Breast epithelium (tissue), 4 donors: ENCODE measurements around the gene RNF123. TPM values are rescaled to one million over a fixed set of nuclear protein-coding genes. Genes with fewer than 3 reads are reported as not detected.

Source experiments
- DNase-seq, 2 donors: peaks; one replicate each; pipeline ENCODE4 v3.0.0-alpha.2; 2019; ENCODE audit warnings: low spot score in 2 of 2
- H3K27ac ChIP-seq, 2 donors: fragments of 200-600 bp; sonication (generic) in 1 of 2; one replicate each; pipeline ENCODE4 v1.5.1; 2016 to 2019; ENCODE audit warnings: mild to moderate bottlenecking in 1 of 2
- H3K27me3 ChIP-seq, 2 donors: fragments of 200-600 bp; sonication (generic) in 1 of 2; one replicate each; pipeline versions ENCODE4 v1.5.1 to v1.6.0; 2017 to 2019; ENCODE audit warnings: control low read depth in 1 of 2, mild to moderate bottlenecking in 1 of 2
- H3K36me3 ChIP-seq: fragments of 200-600 bp; one replicate; pipeline ENCODE4 v1.5.1; 2019
- H3K4me1 ChIP-seq, 2 donors: fragments of 200-600 bp; sonication (generic); one replicate each; pipeline ENCODE4 v1.5.1; 2016 to 2019; ENCODE audit warnings: control low read depth in 1 of 2
- H3K4me3 ChIP-seq, 3 donors: fragments of 200-600 bp; sonication (generic); 1 replicate in 2 of 3; 2 replicates in 1 of 3; pipeline ENCODE4 v1.5.1; 2016 to 2019; ENCODE audit warnings: mild to moderate bottlenecking in 3 of 3, moderate library complexity in 2 of 3
- H3K9me3 ChIP-seq, 2 donors: fragments of 200-600 bp; sonication (generic) in 1 of 2; one replicate each; pipeline ENCODE4 v1.5.1; 2016 to 2019; ENCODE audit warnings: control low read depth in 1 of 2
- CTCF ChIP-seq, 3 donors: fragments of 450-650 bp; IDR thresholded peaks; one replicate each; pipeline ENCODE4 v1.5.1; 2016 to 2017; ENCODE audit warnings: antibody characterized with exemption in 3 of 3, mild to moderate bottlenecking in 3 of 3, moderate library complexity in 3 of 3
- POLR2A ChIP-seq: fragments of 450-650 bp; IDR thresholded peaks from one replicate; pipeline ENCODE4 v1.6.1; 2016; ENCODE audit warnings: antibody characterized with exemption, mild to moderate bottlenecking, moderate library complexity
- POLR2AphosphoS5 ChIP-seq, 3 donors: sonication (generic); formaldehyde crosslinking; IDR thresholded peaks; one replicate each; pipeline ENCODE4 v1.6.1; 2017; ENCODE audit warnings: antibody characterized with exemption in 3 of 3
- intact Hi-C: fragments of 100-400 bp; cut with DNase I; formaldehyde crosslinking; loops from one replicate; pipeline ENCODE4 v1.15.1; 2023; ENCODE audit warnings: low total_unique reads
- total RNA-seq, 3 donors: library from RNA; depleted of rRNA; stranded (reverse); fragments of >200 nt; gene quantifications; one replicate each; pipeline ENCODE4 v1.1.0, GENCODE V29; 2016

The RNF123 gene
- total RNA-seq, 3 donors from 2014 or later, result 22.1 to 29.8 (median 26.2) TPM

- no peaks in the 10 kb centered on the region for H3K36me3 ChIP-seq
- peak within 1 kb of the TSS; percentile 53 to 70 (median 57) for H3K4me3 ChIP-seq
- peak; percentile 93 to 96 for DNase-seq
- H3K27me3 ChIP-seq, result no peaks in the 10 kb centered on the region
- peaks cover 10 to 11% of the 10 kb centered on the region in 2 donors for H3K4me1 ChIP-seq
- TF ChIP-seq POLR2A, result peak; percentile 13
- peak; percentile 42 to 81 (median 61) for TF ChIP-seq CTCF (IDR thresholded peaks at IDR 0.05)
- TF ChIP-seq POLR2AphosphoS5 (IDR thresholded peaks at IDR 0.05), result peak in 2 of 3 donors; percentile 40 to 57
- H3K27ac ChIP-seq, result peak within 1 kb of the TSS; percentile 41 to 52
- H3K9me3 ChIP-seq, result no peaks in the 10 kb centered on the region
- intact Hi-C loops, result no loop called here
Observed at GRCh38 chr3:49719214-49719884, 30.0 kb downstream of the RNF123 start, which contains the start of gene AMIGO3. TSS of gene AMIGO3 (minus strand) at chr3:49719684. CDS start at chr3:49719465, 219 bp downstream.

- no peak overlapping the region for H3K4me3 ChIP-seq
- H3K27me3 ChIP-seq, result no peaks in the 10 kb centered on the region
- intact Hi-C loops, result no loop called here
- TF ChIP-seq POLR2AphosphoS5 (IDR thresholded peaks at IDR 0.05), result no peak
- TF ChIP-seq POLR2A, result no peak
- no peak for TF ChIP-seq CTCF (IDR thresholded peaks at IDR 0.05)
- no peak overlapping the region for H3K27ac ChIP-seq
- no peaks in the 10 kb centered on the region for H3K36me3 ChIP-seq
- peaks cover 10 to 14% of the 10 kb centered on the region in 2 donors for H3K4me1 ChIP-seq
- DNase-seq, result peak in 1 of 2 donors; percentile 33
- H3K9me3 ChIP-seq, result no peaks in the 10 kb centered on the region
Observed at GRCh38 chr3:49720855-49721595, 31.7 kb downstream of the RNF123 start.

DNA sequence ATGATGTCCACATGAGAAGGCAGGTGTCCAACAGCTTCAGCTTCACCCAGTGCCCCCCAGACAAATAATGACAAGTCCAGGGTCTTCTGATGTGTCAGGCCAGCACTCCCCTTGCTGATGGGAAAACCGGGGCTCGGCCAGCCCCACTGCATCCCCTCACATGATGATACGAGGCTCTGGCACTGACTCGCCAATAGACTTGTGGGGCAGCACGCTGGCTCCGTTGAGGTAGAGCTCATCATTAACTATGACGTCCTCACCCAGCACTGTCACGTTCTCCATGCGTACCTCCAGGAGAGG lies 32.2 kb downstream of the RNF123 start:
- H3K4me3 ChIP-seq, result no peak overlapping the region
- no peaks in the 10 kb centered on the region for H3K9me3 ChIP-seq
- intact Hi-C loops, result no loop called here
- peaks cover 10 to 14% of the 10 kb centered on the region in 2 donors for H3K4me1 ChIP-seq
- H3K27ac ChIP-seq, result no peak overlapping the region
- no peaks in the 10 kb centered on the region for H3K27me3 ChIP-seq
- DNase-seq, result peak in 1 of 2 donors; percentile 44
- TF ChIP-seq CTCF (IDR thresholded peaks at IDR 0.05) (no peak), POLR2AphosphoS5 (IDR thresholded peaks at IDR 0.05) (no peak), POLR2A (no peak)
- no peaks in the 10 kb centered on the region for H3K36me3 ChIP-seq

DNA sequence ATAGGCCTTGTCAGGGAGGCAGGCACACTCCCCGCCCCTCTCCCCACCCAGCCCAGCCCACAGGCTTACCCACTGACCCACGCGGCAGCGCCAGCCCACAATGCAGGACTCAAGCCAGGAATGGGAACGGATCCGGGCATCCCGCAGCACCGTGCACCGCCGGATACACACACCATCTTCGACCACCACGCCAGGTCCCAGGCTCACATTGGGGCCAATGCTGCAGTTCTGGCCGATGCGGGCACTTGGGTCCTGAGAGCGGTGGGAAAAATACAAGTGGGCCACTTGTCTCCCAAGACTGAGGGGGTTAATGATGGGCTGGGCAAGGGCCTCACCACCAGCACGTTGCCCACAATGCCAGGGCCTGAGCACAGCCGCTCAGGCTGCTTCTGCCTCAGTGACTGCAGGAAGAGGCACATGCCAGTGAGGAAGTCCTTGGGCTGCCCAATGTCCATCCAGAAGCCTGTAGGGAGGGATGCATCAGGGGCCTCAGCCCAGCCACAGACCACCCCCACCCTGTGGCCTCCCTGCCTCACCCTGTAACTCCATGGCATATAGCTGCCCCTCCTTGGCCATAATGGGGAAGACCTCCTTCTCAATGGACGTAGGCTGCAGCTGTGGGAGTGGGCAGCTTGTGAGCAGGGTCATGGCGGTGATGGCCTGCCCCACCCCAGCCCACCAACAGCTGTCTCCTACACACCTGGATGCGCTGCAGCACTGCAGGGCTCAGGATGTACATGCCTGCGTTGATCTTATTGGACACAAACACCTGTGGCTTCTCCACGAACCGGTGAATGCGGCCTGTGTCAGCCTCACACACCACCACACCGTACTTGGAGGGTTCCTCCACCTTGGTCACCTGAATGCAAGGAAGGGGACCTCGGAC lies 32.8 kb downstream of the RNF123 start:
- intact Hi-C loops, result no loop called here
- Histone ChIP-seq H3K27ac (peak overlapping the region; percentile 96 to 99), H3K9me3 (no peaks in the 10 kb centered on the region), H3K4me1 (peaks cover 10 to 14% of the 10 kb centered on the region in 2 donors), H3K36me3 (no peaks in the 10 kb centered on the region), H3K27me3 (no peaks in the 10 kb centered on the region), H3K4me3 (peak overlapping the region in 2 of 3 donors; percentile 96 to 100)
- peak in 1 of 2 donors; percentile 51 for DNase-seq
- TF ChIP-seq POLR2AphosphoS5 (IDR thresholded peaks at IDR 0.05), result no peak
- TF ChIP-seq POLR2A, result no peak
- TF ChIP-seq CTCF (IDR thresholded peaks at IDR 0.05), result no peak
